ENCODE results near the gene CHCHD5.

Gene CHCHD5

DNA sequence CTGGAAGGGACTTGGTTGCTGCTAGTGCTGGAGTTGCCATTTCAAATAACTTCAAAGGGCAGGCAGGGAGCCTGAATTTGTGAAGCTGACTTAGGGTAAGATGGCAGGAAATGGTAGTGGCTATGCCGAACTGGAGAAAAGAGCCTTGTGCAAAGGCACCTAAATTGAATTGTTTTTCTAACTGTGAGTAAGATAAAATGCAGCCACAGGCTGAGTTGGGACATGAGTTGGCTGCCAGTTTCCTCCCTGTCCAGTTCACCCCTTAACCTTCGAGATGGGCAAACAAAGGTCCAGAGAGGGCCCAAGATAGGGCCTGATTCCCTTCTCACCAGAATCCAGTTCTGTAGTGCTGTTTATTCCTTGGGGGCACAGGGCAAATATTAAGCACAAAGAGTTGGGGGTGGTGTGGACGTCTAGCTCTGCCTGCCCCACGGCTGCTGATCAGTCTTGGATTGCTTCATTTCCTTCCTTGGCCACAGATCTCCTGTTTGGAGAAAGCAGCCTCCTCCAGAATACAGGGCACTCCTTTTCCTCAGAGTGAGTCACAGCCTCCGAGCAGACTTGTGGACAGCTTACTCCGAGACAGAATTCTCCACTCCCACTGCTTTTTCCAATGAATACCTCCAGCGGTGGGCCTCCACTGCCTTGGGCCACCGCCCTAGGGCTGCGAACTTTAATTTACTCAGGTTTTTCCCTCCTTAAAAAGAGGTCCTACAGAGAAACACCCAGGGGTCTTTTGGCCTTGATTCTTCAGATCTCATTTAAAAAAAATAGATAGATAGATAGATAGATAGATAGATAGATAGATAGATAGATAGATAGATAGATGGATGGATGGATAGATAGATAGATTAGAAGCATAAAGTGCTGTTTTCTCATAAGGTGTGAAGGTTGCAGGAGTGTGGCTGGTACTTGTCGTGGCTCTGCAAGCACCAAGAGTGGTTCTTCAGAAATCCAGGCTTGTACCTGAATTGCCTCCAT, 42.9 kb downstream of the CHCHD5 start:
- H3K9me3 Mint-ChIP-seq, result no peaks in the 10 kb centered on the region
- ATAC-seq (peak; percentile 1), DNase-seq (ENCODE audit: low spot score in 2 of 2) (no peak)
- peak overlapping the region; percentile 64 for H3K27ac Mint-ChIP-seq
- H3K4me3 Mint-ChIP-seq, result peak overlapping the region; percentile 62
- peaks cover 7% of the 10 kb centered on the region for H3K36me3 Mint-ChIP-seq
- H3K4me1 Mint-ChIP-seq, result peaks cover 78% of the 10 kb centered on the region

DNA sequence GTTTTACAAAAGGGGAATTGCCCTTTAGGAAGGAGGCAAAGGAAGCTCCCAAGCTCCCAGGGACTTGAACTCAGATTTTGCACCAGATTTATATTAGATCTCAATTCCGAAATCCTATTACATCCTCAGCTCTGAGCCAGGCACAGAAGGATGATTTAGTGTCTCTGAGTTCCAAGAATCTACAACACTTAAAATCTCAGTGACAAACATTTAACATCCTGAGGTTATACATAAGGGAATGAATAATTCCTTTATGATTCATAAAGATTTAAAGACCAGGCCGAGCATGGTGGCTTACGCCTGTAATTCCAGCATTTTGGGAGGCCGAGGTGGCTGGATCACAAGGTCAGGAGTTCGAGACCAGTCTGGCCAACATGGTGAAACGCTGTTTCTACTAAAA, 44.8 kb downstream of the CHCHD5 start:
- Mint-ChIP-seq H3K27ac (no peak overlapping the region), H3K36me3 (peaks cover 7% of the 10 kb centered on the region), H3K4me3 (peak overlapping the region; percentile 75), H3K9me3 (no peaks in the 10 kb centered on the region), H3K4me1 (peaks cover 90% of the 10 kb centered on the region)
- ATAC-seq (no peak), DNase-seq (ENCODE audit: low spot score in 2 of 2) (no peak)

GRCh38 chr2:112629823-112630222, 45.4 kb downstream of the CHCHD5 start:
- H3K9me3 Mint-ChIP-seq, result no peaks in the 10 kb centered on the region
- no peak for ATAC-seq
- H3K36me3 Mint-ChIP-seq, result peaks cover 7% of the 10 kb centered on the region
- peaks cover 90% of the 10 kb centered on the region for H3K4me1 Mint-ChIP-seq
- no peak for DNase-seq (ENCODE audit: low spot score in 2 of 2)
- peak overlapping the region; percentile 75 for H3K4me3 Mint-ChIP-seq
- H3K27ac Mint-ChIP-seq, result no peak overlapping the region

- H3K4me1 Mint-ChIP-seq, result peaks cover 92% of the 10 kb centered on the region
- H3K27ac Mint-ChIP-seq, result no peak overlapping the region
Observed at GRCh38 chr2:112630268-112630667, 45.9 kb downstream of the CHCHD5 start.

DNA sequence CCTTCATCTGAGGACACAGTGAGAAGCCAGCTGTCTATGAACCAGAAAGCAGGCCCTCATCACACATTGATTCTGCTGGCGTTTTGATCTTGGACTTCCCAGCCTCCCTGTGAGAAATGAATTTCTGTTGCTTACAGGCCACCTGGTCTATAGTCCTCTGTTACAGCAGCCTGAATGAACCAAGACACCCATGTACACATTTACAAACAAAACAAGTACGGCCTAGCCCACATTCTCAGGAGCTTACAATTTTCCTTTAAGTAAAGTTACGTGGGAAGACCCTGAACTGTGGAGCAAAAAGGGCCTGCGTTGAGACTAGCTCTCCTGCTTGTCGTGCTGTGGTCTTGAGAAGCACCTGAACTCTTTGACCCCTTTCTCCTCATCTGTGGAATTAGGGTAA, 49.3 kb downstream of the CHCHD5 start:
- Mint-ChIP-seq H3K27ac (peak overlapping the region; percentile 72), H3K4me3 (peak overlapping the region; percentile 16), H3K4me1 (peaks cover 86% of the 10 kb centered on the region), H3K36me3 (peaks cover 12% of the 10 kb centered on the region), H3K9me3 (no peaks in the 10 kb centered on the region)
- no peak for ATAC-seq
- DNase-seq (ENCODE audit: low spot score in 2 of 2), result no peak

More at GRCh38 chr2:112630268-112630667, 45.9 kb downstream of the CHCHD5 start:
- DNase-seq (ENCODE audit: low spot score in 2 of 2) (no peak), ATAC-seq (no peak)
- H3K4me3 Mint-ChIP-seq, result peak overlapping the region; percentile 75
- H3K9me3 Mint-ChIP-seq, result no peaks in the 10 kb centered on the region
- peaks cover 7% of the 10 kb centered on the region for H3K36me3 Mint-ChIP-seq

GRCh38 chr2:112634153-112634873, 49.9 kb downstream of the CHCHD5 start:
- Mint-ChIP-seq H3K4me3 (peak overlapping the region; percentile 16), H3K27ac (peak overlapping the region; percentile 72), H3K9me3 (no peaks in the 10 kb centered on the region), H3K36me3 (peaks cover 12% of the 10 kb centered on the region), H3K4me1 (peaks cover 80% of the 10 kb centered on the region)
- no peak for DNase-seq (ENCODE audit: low spot score in 2 of 2)
- peak; percentile 31 for ATAC-seq

DNA sequence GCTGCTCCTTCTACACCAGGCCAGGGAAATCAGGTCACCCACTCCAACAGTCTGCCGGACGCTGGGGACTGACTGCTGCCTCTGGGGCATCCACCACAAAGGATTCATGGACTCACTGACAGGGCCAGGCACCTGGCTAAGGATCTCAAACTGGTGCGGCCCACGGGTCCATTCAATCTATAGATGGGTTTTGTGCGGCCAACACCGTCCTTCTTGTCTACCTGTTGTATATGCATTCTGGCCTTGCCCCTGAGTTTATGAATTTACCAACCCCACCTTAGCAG, 50.4 kb downstream of the CHCHD5 start:
- Mint-ChIP-seq H3K36me3 (peaks cover 12% of the 10 kb centered on the region), H3K4me1 (peaks cover 75% of the 10 kb centered on the region), H3K9me3 (no peaks in the 10 kb centered on the region), H3K4me3 (peak overlapping the region; percentile 16), H3K27ac (peak overlapping the region; percentile 72)
- DNase-seq (ENCODE audit: low spot score in 2 of 2), result no peak
- no peak for ATAC-seq

DNA sequence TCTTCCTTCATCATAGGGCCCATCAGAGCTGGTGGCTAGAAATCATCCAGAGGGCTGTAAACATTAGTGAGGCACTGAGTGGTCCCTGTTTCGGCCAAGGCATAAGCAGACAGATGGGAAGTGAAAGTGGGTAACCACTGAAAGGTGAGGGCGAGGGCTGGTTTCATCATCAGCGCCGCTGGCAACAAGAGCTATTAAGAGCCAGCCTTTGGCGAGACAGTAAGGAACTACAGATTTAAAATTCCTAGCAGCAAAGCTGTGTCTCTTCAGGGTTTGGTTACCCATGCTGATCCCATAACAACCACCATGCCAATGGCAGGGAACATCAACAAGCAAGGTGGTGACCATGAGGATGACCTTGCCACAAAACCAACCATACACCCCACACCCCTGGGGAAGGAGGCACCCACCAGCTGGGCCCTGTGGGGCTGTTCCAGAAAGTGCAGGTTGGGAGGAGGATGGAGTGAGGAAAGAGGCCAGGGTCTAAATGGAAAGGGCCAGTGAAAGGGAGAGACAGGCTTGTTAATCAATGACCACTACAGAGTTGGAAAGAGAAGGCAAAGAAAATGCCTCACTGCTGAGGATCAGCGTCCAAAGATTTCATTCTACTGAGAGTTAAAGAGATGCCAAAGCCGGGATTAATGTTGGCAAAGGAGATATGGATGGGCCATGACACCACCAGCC, 52.3 kb downstream of the CHCHD5 start:
- DNase-seq (ENCODE audit: low spot score in 2 of 2), result no peak
- Mint-ChIP-seq H3K4me1 (peaks cover 74% of the 10 kb centered on the region), H3K36me3 (peaks cover 5% of the 10 kb centered on the region), H3K9me3 (no peaks in the 10 kb centered on the region), H3K4me3 (peak overlapping the region; percentile 49), H3K27ac (no peak overlapping the region)
- peak; percentile 89 for ATAC-seq

DNA sequence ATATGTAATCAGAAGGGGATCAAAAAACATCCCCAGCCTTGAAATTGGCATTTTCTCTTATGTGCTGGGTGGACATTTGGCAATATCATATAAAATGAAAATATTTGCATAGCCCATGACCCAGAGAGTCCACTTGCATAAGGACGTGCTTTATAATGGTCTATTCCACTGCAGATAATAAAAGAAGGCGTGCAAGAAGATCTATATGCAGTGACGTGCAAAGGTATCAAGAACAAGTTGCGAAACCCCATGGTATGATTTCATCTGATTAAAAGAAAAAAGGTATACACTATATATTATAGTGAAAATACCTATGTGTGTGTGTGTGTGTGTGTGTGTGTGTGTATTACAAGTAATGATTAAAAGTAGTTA, 52.9 kb downstream of the CHCHD5 start:
- peaks cover 70% of the 10 kb centered on the region for H3K4me1 Mint-ChIP-seq
- peaks cover 5% of the 10 kb centered on the region for H3K36me3 Mint-ChIP-seq
- no peak overlapping the region for H3K27ac Mint-ChIP-seq

More for the DNA sequence above, 52.9 kb downstream of the CHCHD5 start:
- ATAC-seq, result no peak
- DNase-seq (ENCODE audit: low spot score in 2 of 2), result no peak
- no peak overlapping the region for H3K4me3 Mint-ChIP-seq
- H3K9me3 Mint-ChIP-seq, result no peaks in the 10 kb centered on the region
